HL-60 (cell line): Measurements from ENCODE around the gene FANCM.

Source experiments
- DNase-seq, 2 experiments: peaks; one replicate each; pipeline ENCODE4 v3.0.0-alpha.2; 2010 to 2020; ENCODE audit warnings: low read depth in 1 of 2, low spot score in 1 of 2
- H3K27ac ChIP-seq: fragments of 250-450 bp; sonication (Bioruptor Pico); replicated peaks from 2 replicates; pipeline ENCODE4 v1.5.1; 2020; ENCODE audit warnings: mild to moderate bottlenecking, moderate library complexity
- H3K27me3 ChIP-seq: fragments of 250-450 bp; sonication (Bioruptor Pico); 2 replicates; pipeline ENCODE4 v1.5.1; 2021; ENCODE audit warnings: mild to moderate bottlenecking, moderate library complexity; ENCODE audit not compliant: insufficient read depth, poor library complexity, severe bottlenecking
- H3K4me3 ChIP-seq: replicated peaks from 2 replicates; pipeline ENCODE4 v1.5.1; 2011; ENCODE audit warnings: mild to moderate bottlenecking, control low read depth, low read length; ENCODE audit not compliant: insufficient read depth
- GABPA ChIP-seq: IDR thresholded peaks from 2 replicates; pipeline ENCODE4 v1.6.1; 2012; ENCODE audit warnings: low read depth
- POLR2AphosphoS5 ChIP-seq: IDR thresholded peaks from 2 replicates; pipeline ENCODE4 v1.6.1; 2012; ENCODE audit warnings: low read depth
- SPI1 ChIP-seq: IDR thresholded peaks from 2 replicates; pipeline ENCODE4 v1.6.1; 2012; ENCODE audit warnings: low read depth, mild to moderate bottlenecking, borderline replicate concordance
- TF ChIP-seq, protein P1 (sequence below): IDR thresholded peaks from one replicate; pipeline ENCODE4 v1.5.1; 2011; ENCODE audit warnings: low read length, control low read depth, inconsistent platforms; ENCODE audit not compliant: insufficient read depth
- TF ChIP-seq, protein P2 (sequence below): IDR thresholded peaks from 2 replicates; pipeline ENCODE4 v1.6.1; 2012; ENCODE audit warnings: low read depth; ENCODE audit not compliant: insufficient replicate concordance

Gene FANCM

GRCh38 chr14:45198551-45198950 is 62.8 kb downstream of the FANCM start:
- Histone ChIP-seq H3K4me3 (no peak overlapping the region), H3K27ac (no peak overlapping the region)
- DNase-seq = no peak

GRCh38 chr14:45199230-45199629 is 63.5 kb downstream of the FANCM start:
- DNase-seq = no peak
- Histone ChIP-seq H3K27me3 (no peaks in the 10 kb centered on the region), H3K4me3 (no peak overlapping the region), H3K27ac (no peak overlapping the region)
- TF ChIP-seq GABPA (no peak), POLR2AphosphoS5 (no peak), SPI1 (no peak)
- TF ChIP-seq, protein P1, sequence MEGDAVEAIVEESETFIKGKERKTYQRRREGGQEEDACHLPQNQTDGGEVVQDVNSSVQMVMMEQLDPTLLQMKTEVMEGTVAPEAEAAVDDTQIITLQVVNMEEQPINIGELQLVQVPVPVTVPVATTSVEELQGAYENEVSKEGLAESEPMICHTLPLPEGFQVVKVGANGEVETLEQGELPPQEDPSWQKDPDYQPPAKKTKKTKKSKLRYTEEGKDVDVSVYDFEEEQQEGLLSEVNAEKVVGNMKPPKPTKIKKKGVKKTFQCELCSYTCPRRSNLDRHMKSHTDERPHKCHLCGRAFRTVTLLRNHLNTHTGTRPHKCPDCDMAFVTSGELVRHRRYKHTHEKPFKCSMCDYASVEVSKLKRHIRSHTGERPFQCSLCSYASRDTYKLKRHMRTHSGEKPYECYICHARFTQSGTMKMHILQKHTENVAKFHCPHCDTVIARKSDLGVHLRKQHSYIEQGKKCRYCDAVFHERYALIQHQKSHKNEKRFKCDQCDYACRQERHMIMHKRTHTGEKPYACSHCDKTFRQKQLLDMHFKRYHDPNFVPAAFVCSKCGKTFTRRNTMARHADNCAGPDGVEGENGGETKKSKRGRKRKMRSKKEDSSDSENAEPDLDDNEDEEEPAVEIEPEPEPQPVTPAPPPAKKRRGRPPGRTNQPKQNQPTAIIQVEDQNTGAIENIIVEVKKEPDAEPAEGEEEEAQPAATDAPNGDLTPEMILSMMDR = no peak
- TF ChIP-seq, protein P2, sequence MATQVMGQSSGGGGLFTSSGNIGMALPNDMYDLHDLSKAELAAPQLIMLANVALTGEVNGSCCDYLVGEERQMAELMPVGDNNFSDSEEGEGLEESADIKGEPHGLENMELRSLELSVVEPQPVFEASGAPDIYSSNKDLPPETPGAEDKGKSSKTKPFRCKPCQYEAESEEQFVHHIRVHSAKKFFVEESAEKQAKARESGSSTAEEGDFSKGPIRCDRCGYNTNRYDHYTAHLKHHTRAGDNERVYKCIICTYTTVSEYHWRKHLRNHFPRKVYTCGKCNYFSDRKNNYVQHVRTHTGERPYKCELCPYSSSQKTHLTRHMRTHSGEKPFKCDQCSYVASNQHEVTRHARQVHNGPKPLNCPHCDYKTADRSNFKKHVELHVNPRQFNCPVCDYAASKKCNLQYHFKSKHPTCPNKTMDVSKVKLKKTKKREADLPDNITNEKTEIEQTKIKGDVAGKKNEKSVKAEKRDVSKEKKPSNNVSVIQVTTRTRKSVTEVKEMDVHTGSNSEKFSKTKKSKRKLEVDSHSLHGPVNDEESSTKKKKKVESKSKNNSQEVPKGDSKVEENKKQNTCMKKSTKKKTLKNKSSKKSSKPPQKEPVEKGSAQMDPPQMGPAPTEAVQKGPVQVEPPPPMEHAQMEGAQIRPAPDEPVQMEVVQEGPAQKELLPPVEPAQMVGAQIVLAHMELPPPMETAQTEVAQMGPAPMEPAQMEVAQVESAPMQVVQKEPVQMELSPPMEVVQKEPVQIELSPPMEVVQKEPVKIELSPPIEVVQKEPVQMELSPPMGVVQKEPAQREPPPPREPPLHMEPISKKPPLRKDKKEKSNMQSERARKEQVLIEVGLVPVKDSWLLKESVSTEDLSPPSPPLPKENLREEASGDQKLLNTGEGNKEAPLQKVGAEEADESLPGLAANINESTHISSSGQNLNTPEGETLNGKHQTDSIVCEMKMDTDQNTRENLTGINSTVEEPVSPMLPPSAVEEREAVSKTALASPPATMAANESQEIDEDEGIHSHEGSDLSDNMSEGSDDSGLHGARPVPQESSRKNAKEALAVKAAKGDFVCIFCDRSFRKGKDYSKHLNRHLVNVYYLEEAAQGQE = no peak

More at GRCh38 chr14:45198551-45198950, 62.8 kb downstream of the FANCM start:
- TF ChIP-seq, protein P1 = no peak
- no peak for TF ChIP-seq POLR2AphosphoS5
- no peak for TF ChIP-seq GABPA
- TF ChIP-seq, protein P2 = no peak
- no peaks in the 10 kb centered on the region for H3K27me3 ChIP-seq

DNA sequence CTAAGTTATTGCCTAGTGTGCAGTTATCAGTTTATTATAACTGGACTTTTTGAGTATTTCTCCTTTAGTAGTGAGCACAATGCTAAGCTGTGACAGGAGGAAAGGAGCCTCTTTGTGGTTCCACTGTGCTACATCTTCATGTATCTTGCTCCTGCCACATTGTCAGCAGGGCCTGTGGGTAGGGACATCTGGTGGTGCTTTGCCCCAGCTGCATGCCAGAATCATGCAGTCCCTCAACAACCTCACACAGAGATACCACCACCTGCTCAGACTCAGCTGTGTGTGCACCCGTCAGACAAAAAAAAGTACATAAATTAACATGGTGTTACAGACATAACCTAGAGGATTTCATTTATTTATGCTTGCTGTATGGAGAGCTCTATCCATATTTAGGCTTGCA is 66.2 kb downstream of the FANCM start:
- peak in 1 of 2 experiments; percentile 33 for DNase-seq
- no peak overlapping the region for H3K27ac ChIP-seq
- H3K27me3 ChIP-seq = no peaks in the 10 kb centered on the region
- TF ChIP-seq, protein P1 = no peak
- TF ChIP-seq SPI1 (no peak), GABPA (no peak), POLR2AphosphoS5 (peak; percentile 67)
- TF ChIP-seq, protein P2 = no peak
- H3K4me3 ChIP-seq = no peak overlapping the region
